PC-3 (cell line): ENCODE measurements around the gene ZNF804A. TPM values are rescaled to one million over a fixed set of nuclear protein-coding genes. Genes with fewer than 3 reads are reported as not detected.
A peak's percentile ranks its signal among the peaks of the same experiment; 100 is the strongest.

Experiments
- ATAC-seq: fragments of 200-7000 bp; cut with Tn5 transposase; 2 replicates; pipeline ENCODE4 v1.9.1; 2020; ENCODE audit warnings: mild to moderate bottlenecking, moderate library complexity
- BruUV-seq: library from RNA; stranded (reverse); fragments of 400-500 nt; replicated peaks from 2 replicates; lab custom pipeline; 2021; lab: Mats Ljungman, UMichigan
- CTCF ChIA-PET: fragments of 300-600 bp; sonication (Branson Sonifier 250); formaldehyde crosslinking; loops from one replicate; lab custom pipeline; 2022; ENCODE audit warnings: antibody characterized with exemption; lab: Charles Lee
- POLR2A ChIA-PET: fragments of 300-600 bp; sonication (Branson Sonifier 250); formaldehyde crosslinking; loops from one replicate; lab custom pipeline; 2022; ENCODE audit warnings: antibody characterized with exemption; ENCODE audit not compliant: unreplicated experiment; lab: Charles Lee
- DNase-seq: peaks from one replicate; pipeline ENCODE4 v3.0.0-alpha.2; 2015
- H2AFZ ChIP-seq: fragments of 300-600 bp; sonication (generic); 2 replicates; pipeline ENCODE4 v1.6.0; 2016; ENCODE audit warnings: antibody characterized with exemption, low read length
- H3F3A ChIP-seq: fragments of 300-600 bp; sonication (generic); one replicate; pipeline ENCODE4 v1.6.0; 2017; ENCODE audit warnings: antibody characterized with exemption, low read length, control low read depth, mild to moderate bottlenecking; ENCODE audit not compliant: unreplicated experiment
- H3K27ac ChIP-seq: fragments of 300-600 bp; sonication (generic); 2 replicates; pipeline ENCODE4 v1.5.1; 2016; ENCODE audit warnings: mild to moderate bottlenecking, low read length
- H3K27me3 ChIP-seq: fragments of 300-600 bp; sonication (generic); 2 replicates; pipeline ENCODE4 v1.6.1; 2016; ENCODE audit warnings: low read length, mixed read lengths
- H3K36me3 ChIP-seq: fragments of 300-600 bp; sonication (generic); 2 replicates; pipeline ENCODE4 v1.6.1; 2016; ENCODE audit warnings: low read depth, mixed run types, low read length, mixed read lengths
- H3K4me1 ChIP-seq: fragments of 300-600 bp; sonication (generic); 2 replicates; pipeline ENCODE4 v1.5.1; 2016; ENCODE audit warnings: low read length; ENCODE audit not compliant: insufficient read depth
- H3K4me2 ChIP-seq: fragments of 300-600 bp; sonication (generic); 2 replicates; pipeline ENCODE4 v1.6.0; 2016; ENCODE audit warnings: low read length
- H3K4me3 ChIP-seq: fragments of 300-600 bp; sonication (generic); 2 replicates; pipeline ENCODE4 v1.5.1; 2016; ENCODE audit warnings: mild to moderate bottlenecking, low read length, mixed read lengths
- H3K79me2 ChIP-seq: fragments of 300-600 bp; sonication (generic); 2 replicates; pipeline ENCODE4 v1.6.1; 2017; ENCODE audit warnings: low read length, mixed read lengths
- H3K9ac ChIP-seq: fragments of 300-600 bp; sonication (generic); 2 replicates; pipeline ENCODE4 v1.6.0; 2016; ENCODE audit warnings: mild to moderate bottlenecking, low read length
- H3K9me2 ChIP-seq: fragments of 300-600 bp; sonication (generic); replicated peaks from 2 replicates; pipeline ENCODE4 v1.6.1; 2016; ENCODE audit warnings: mixed run types, low read length, mixed read lengths
- H3K9me3 ChIP-seq: fragments of 300-600 bp; sonication (generic); 2 replicates; pipeline ENCODE4 v1.6.1; 2016; ENCODE audit warnings: low read length, mixed read lengths
- H4K20me1 ChIP-seq: fragments of 300-600 bp; sonication (generic); 2 replicates; pipeline ENCODE4 v1.6.1; 2016; ENCODE audit warnings: low read length, mixed read lengths
- CTCF ChIP-seq: fragments of 300-600 bp; sonication (generic); conservative IDR thresholded peaks from 2 replicates; pipeline ENCODE4 v1.5.1; 2017; ENCODE audit warnings: antibody characterized with exemption, low read depth, mild to moderate bottlenecking, low read length
- EZH2 ChIP-seq: fragments of 300-600 bp; sonication (generic); IDR thresholded peaks from one replicate; pipeline ENCODE4 v1.6.1; 2017; ENCODE audit warnings: antibody characterized with exemption, mild to moderate bottlenecking, low read length; ENCODE audit not compliant: unreplicated experiment
- EZH2phosphoT487 ChIP-seq: fragments of 300-600 bp; sonication (generic); IDR thresholded peaks from 2 replicates; pipeline ENCODE4 v1.6.1; 2018; ENCODE audit warnings: mild to moderate bottlenecking, antibody characterized with exemption, low read length, borderline replicate concordance
- intact Hi-C: fragments of 100-400 bp; cut with micrococcal nuclease; formaldehyde crosslinking; loops from 2 replicates; pipeline ENCODE4 v1.9.0; 2023
- total RNA-seq: library from RNA; depleted of rRNA; stranded (reverse); fragments of >200 nt; gene quantifications from 2 replicates; pipeline ENCODE4 v1.2.3, GENCODE V29; 2014

ZNF804A gene
- total RNA-seq, 1 experiment from 2014 or later: 1.9 TPM

DNA sequence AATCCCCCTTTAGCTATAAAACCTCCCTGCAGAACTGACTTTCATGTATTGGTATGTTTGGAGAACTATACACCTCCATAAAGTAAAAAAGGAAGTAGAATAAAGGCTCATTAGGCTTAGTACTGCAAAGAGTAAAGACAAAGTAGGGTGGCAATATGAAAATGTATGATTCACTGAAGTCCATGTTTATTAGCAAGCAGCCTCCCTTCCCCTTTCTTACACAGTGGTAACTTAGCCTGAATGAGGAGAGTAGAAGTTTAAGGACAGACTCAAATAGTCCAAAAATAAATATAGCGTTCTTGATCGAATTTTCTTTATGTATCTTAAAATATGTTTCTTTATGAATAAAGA, 1.5 kb downstream of the ZNF804A start:
- ChIA-PET POLR2A (no interaction called here), CTCF (no interaction called here)
- DNase-seq (no peak), ATAC-seq (no peak)
- H3K4me3 ChIP-seq: peak overlapping the region; percentile 63
- peak overlapping the region; percentile 56 for H3K9ac ChIP-seq
- intact Hi-C loops: loop anchor here (10.0 kb wide), 1 partner anchor 1355 kb away; no protein-coding TSS in a partner anchor
- H3F3A ChIP-seq: no peaks in the 10 kb centered on the region
- H3K9me3 ChIP-seq: no peaks in the 10 kb centered on the region
- no peak for TF ChIP-seq EZH2phosphoT487
- no peak for TF ChIP-seq EZH2
- TF ChIP-seq CTCF: no peak
- BruUV-seq: no TSS peak
- H3K27ac ChIP-seq: peak overlapping the region; percentile 13; the same call in 1 of the 2 replicates
- peaks cover 50% of the 10 kb centered on the region for H3K79me2 ChIP-seq
- H3K4me2 ChIP-seq: peak overlapping the region; percentile 73
- H4K20me1 ChIP-seq: no peaks in the 10 kb centered on the region
- no peaks in the 10 kb centered on the region for H3K36me3 ChIP-seq
- H2AFZ ChIP-seq: peak overlapping the region; percentile 17; the same call in 1 of the 2 replicates
- H3K4me1 ChIP-seq: peaks cover 13% of the 10 kb centered on the region
- no peaks in the 10 kb centered on the region for H3K9me2 ChIP-seq
- H3K27me3 ChIP-seq: no peaks in the 10 kb centered on the region

DNA sequence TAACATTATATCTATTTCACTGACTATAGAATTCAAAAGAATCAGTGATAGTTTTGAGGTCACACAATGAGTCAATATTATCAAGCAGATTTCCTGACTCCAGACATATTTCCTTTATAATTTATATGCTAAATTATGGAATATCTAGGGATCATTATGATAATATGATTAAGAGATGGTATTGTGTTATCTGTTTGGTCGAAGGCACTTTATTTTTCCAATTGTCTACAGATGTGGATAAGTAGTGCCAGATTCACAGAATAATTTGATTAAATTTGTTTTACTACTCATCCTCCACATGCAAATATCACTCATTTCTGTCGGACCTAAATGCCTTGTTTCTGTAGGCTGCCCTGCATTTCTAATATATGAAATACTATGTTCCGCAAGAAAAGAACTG, 4.4 kb downstream of the ZNF804A start:
- Histone ChIP-seq H3K4me3 (no peak overlapping the region), H3K79me2 (peaks cover 50% of the 10 kb centered on the region), H3K27ac (no peak overlapping the region), H3F3A (no peaks in the 10 kb centered on the region), H3K36me3 (no peaks in the 10 kb centered on the region), H3K27me3 (no peaks in the 10 kb centered on the region), H3K4me1 (no peaks in the 10 kb centered on the region), H3K4me2 (no peak overlapping the region), H3K9me2 (no peaks in the 10 kb centered on the region; the same call in 1 of the 2 replicates), H4K20me1 (no peaks in the 10 kb centered on the region), H3K9ac (no peak overlapping the region), H2AFZ (no peak overlapping the region), H3K9me3 (no peaks in the 10 kb centered on the region)
- DNase-seq (no peak), ATAC-seq (no peak)
- POLR2A ChIA-PET: no interaction called here
- BruUV-seq: no TSS peak
- CTCF ChIA-PET: no interaction called here
- intact Hi-C loops: loop anchor here (10.0 kb wide), 1 partner anchor 1358 kb away; no protein-coding TSS in a partner anchor
- TF ChIP-seq CTCF: no peak

DNA sequence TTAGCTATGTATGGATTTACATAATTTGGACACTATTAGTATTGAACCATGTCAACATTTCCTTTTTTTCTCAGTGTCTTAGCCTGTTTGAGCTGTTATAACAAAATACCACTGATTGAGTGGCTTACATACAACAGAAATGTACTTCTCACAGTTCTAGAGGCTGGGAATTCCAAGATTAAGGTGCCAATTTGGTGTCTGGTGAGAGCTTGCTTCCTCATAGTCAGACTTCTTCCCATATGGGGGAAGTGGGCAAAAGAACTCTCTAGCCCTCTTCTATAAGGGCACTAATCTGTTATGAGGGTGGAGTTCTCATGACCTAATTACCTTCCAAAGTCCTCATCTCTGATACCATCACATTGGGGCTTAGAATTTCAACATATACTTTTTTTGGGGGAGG, 12.6 kb downstream of the ZNF804A start:
- Histone ChIP-seq H3K9me3 (no peaks in the 10 kb centered on the region), H3F3A (no peaks in the 10 kb centered on the region), H3K4me3 (no peak overlapping the region), H3K27me3 (no peaks in the 10 kb centered on the region), H2AFZ (no peak overlapping the region), H3K4me1 (no peaks in the 10 kb centered on the region; the same call in 1 of the 2 replicates), H3K9me2 (no peaks in the 10 kb centered on the region), H3K27ac (no peak overlapping the region), H3K79me2 (no peaks in the 10 kb centered on the region), H4K20me1 (no peaks in the 10 kb centered on the region), H3K9ac (no peak overlapping the region), H3K4me2 (no peak overlapping the region), H3K36me3 (no peaks in the 10 kb centered on the region)
- ATAC-seq (no peak), DNase-seq (no peak)
- no TSS peak for BruUV-seq
- ChIA-PET POLR2A (no interaction called here), CTCF (interaction anchor here (0.6 to 1.1 kb wide), 2 partner anchors 14 to 1362 kb away, joined by 3 read pairs; no protein-coding TSS in a partner anchor)
- no peak for TF ChIP-seq CTCF
- TF ChIP-seq EZH2phosphoT487: no peak
- intact Hi-C loops: no loop called here
